Measurements from ENCODE around the gene GK.

The GK gene

DNA sequence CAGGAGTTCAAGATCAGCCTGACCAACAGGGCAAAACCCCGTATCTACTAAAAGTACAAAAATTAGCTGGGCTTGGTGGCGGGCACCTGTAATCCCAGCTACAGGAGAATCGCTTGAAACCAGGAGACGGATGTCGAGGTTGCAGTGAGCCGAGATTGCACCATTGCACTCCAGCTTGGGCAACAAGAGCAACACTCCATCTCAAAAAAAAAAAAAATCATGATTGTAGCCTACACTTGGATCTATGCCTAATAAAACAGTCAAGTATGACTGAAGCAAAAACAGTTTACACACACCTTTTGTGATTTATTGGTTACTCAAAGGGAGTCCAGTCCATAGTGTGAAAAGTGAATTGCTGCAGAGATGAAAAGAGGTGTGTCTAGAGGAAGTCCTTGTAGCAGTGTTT is 41.0 kb upstream of the GK start:
- no peaks in the 10 kb centered on the region for H3K36me3 ChIP-seq (ENCODE audit: insufficient read depth, low read length)
- no peaks in the 10 kb centered on the region for H3K79me2 ChIP-seq (ENCODE audit: insufficient read depth, low read length)
- H3K4me3 ChIP-seq (ENCODE audit: low read length, poor library complexity, severe bottlenecking) = no peak overlapping the region
- no peaks in the 10 kb centered on the region for H3K27me3 ChIP-seq (ENCODE audit: insufficient read depth, low read length, poor library complexity, severe bottlenecking)
- H3K9ac ChIP-seq (ENCODE audit: low read depth, low read length, poor library complexity, severe bottlenecking) = no peak overlapping the region
- no peaks in the 10 kb centered on the region for H3F3A ChIP-seq (ENCODE audit: low read depth)
- no peaks in the 10 kb centered on the region for H3K9me3 ChIP-seq (ENCODE audit: insufficient read depth, low read depth, low read length)
- no peak overlapping the region for H2AFZ ChIP-seq (ENCODE audit: low read length)
- no peaks in the 10 kb centered on the region for H3K4me1 ChIP-seq (ENCODE audit: insufficient read depth, low read length, poor library complexity, severe bottlenecking)
- H3K4me2 ChIP-seq (ENCODE audit: low read depth, low read length, poor library complexity, severe bottlenecking) = no peak overlapping the region
- H4K20me1 ChIP-seq (ENCODE audit: insufficient read depth, low read length, poor library complexity, severe bottlenecking) = no peaks in the 10 kb centered on the region
- TF ChIP-seq EZH2phosphoT487 (IDR thresholded peaks at IDR 0.05; ENCODE audit: borderline replicate concordance) = no peak
- no peak for TF ChIP-seq CTCF (conservative IDR thresholded peaks at IDR 0.05; ENCODE audit: low read length)
- no peaks in the 10 kb centered on the region for H3K9me2 ChIP-seq (replicated peaks; ENCODE audit: low read depth, low read length)

- no peaks in the 10 kb centered on the region for H3K79me2 ChIP-seq (ENCODE audit: insufficient read depth, low read length)
- H3K4me3 ChIP-seq (ENCODE audit: low read length, poor library complexity, severe bottlenecking) = no peak overlapping the region
- H4K20me1 ChIP-seq (ENCODE audit: insufficient read depth, low read length, poor library complexity, severe bottlenecking) = no peaks in the 10 kb centered on the region
- TF ChIP-seq CTCF (conservative IDR thresholded peaks at IDR 0.05; ENCODE audit: low read length) = no peak
- H3K4me2 ChIP-seq (ENCODE audit: low read depth, low read length, poor library complexity, severe bottlenecking) = no peak overlapping the region
- H3K9me3 ChIP-seq (ENCODE audit: insufficient read depth, low read depth, low read length) = no peaks in the 10 kb centered on the region
- no peaks in the 10 kb centered on the region for H3K9me2 ChIP-seq (replicated peaks; ENCODE audit: low read depth, low read length)
- no peak overlapping the region for H2AFZ ChIP-seq (ENCODE audit: low read length)
- no peaks in the 10 kb centered on the region for H3K36me3 ChIP-seq (ENCODE audit: insufficient read depth, low read length)
- no peaks in the 10 kb centered on the region for H3F3A ChIP-seq (ENCODE audit: low read depth)
- no peaks in the 10 kb centered on the region for H3K27me3 ChIP-seq (ENCODE audit: insufficient read depth, low read length, poor library complexity, severe bottlenecking)
- H3K9ac ChIP-seq (ENCODE audit: low read depth, low read length, poor library complexity, severe bottlenecking) = no peak overlapping the region
- no peaks in the 10 kb centered on the region for H3K4me1 ChIP-seq (ENCODE audit: insufficient read depth, low read length, poor library complexity, severe bottlenecking)
Measured at GRCh38 chrX:30613721-30614120, 39.5 kb upstream of the GK start.

DNA sequence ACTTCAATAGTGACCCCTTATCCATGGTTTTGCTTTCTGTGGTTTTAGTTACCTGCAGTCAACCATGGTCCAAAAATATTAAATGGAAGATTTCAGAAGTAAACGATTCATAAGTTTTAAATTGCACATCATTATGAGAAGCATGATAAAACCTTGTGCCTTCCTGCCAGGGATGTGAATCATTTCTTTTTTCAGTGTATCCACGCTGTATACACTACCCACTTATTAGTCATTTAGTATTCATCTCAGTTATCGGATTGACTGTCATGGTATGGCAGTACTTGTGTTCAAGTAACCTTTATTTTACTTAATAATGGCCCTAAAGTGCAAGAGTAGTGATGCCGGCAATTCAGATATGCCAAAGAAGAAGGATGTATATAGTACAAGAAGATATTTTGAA is 38.0 kb upstream of the GK start:
- H4K20me1 ChIP-seq (ENCODE audit: insufficient read depth, low read length, poor library complexity, severe bottlenecking) = no peaks in the 10 kb centered on the region
- H3K9ac ChIP-seq (ENCODE audit: low read depth, low read length, poor library complexity, severe bottlenecking) = no peak overlapping the region
- no peaks in the 10 kb centered on the region for H3K27me3 ChIP-seq (ENCODE audit: insufficient read depth, low read length, poor library complexity, severe bottlenecking)
- H3K4me2 ChIP-seq (ENCODE audit: low read depth, low read length, poor library complexity, severe bottlenecking) = no peak overlapping the region
- no peaks in the 10 kb centered on the region for H3K9me3 ChIP-seq (ENCODE audit: insufficient read depth, low read depth, low read length)
- no peaks in the 10 kb centered on the region for H3F3A ChIP-seq (ENCODE audit: low read depth)
- no peaks in the 10 kb centered on the region for H3K36me3 ChIP-seq (ENCODE audit: insufficient read depth, low read length)
- H2AFZ ChIP-seq (ENCODE audit: low read length) = no peak overlapping the region
- TF ChIP-seq EZH2phosphoT487 (IDR thresholded peaks at IDR 0.05; ENCODE audit: borderline replicate concordance) (no peak), CTCF (conservative IDR thresholded peaks at IDR 0.05; ENCODE audit: low read length) (no peak)
- H3K4me1 ChIP-seq (ENCODE audit: insufficient read depth, low read length, poor library complexity, severe bottlenecking) = no peaks in the 10 kb centered on the region
- no peak overlapping the region for H3K4me3 ChIP-seq (ENCODE audit: low read length, poor library complexity, severe bottlenecking)
- H3K9me2 ChIP-seq (replicated peaks; ENCODE audit: low read depth, low read length) = no peaks in the 10 kb centered on the region
- no peaks in the 10 kb centered on the region for H3K79me2 ChIP-seq (ENCODE audit: insufficient read depth, low read length)
